HG03439 (cell line): ENCODE data around the gene TPX2.
A peak's percentile ranks its signal among the peaks of the same experiment; 100 is the strongest.
"Not testable (repeated sequence)": the region's sequence is repeated elsewhere in the genome, so short reads cannot be mapped to it uniquely, and the experiment has no call there.

Experiments
- ATAC-seq: cut with Tn5 transposase; IDR thresholded peaks from one replicate; pipeline ENCODE4 v1.9.1; 2021; ENCODE audit warnings: mild to moderate bottlenecking, moderate library complexity; ENCODE audit not compliant: unreplicated experiment

Gene TPX2

DNA sequence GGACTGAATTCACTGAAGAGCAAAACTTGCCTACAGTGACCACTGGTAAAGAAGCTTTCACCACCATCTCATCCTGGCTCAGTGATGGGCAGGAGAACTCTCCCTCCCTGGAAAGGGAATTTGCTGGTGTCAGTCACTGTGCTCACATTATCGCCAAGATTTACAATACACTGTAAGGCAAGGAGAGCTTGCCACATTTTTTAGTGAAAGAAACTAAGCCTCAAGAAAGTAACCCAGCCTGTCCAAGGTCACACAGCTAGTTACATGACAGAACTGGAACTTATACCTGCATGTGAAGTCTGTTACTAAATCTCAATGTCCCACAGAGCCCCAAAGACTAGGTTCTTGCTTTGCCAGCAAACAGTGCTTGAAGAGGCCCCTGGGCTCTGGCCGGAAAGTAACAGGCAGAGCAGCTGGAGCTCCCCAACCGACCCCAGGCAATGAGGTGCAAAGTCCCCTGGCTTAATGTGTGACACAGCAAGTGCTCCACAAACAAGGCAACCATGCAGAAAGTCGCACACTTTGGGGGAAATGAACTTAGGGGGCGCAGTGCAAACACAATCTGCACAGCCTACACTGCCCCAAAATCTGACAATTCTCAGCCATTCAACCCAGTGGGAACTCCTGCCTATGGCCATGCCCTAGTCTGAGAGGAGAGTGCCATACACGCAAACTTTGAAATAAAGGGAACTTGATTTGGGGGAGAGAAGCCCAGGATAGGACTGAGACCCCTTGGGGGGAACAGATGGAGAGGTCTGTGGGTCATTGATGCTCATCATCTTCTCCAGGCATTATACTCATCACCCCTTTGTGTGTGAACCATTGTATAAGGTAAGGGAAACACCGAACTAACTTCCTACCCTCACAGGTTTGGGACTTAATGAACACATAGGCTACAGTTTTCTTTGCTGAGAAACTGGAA, 18.3 kb upstream of the TPX2 start:
- no peak for ATAC-seq

DNA sequence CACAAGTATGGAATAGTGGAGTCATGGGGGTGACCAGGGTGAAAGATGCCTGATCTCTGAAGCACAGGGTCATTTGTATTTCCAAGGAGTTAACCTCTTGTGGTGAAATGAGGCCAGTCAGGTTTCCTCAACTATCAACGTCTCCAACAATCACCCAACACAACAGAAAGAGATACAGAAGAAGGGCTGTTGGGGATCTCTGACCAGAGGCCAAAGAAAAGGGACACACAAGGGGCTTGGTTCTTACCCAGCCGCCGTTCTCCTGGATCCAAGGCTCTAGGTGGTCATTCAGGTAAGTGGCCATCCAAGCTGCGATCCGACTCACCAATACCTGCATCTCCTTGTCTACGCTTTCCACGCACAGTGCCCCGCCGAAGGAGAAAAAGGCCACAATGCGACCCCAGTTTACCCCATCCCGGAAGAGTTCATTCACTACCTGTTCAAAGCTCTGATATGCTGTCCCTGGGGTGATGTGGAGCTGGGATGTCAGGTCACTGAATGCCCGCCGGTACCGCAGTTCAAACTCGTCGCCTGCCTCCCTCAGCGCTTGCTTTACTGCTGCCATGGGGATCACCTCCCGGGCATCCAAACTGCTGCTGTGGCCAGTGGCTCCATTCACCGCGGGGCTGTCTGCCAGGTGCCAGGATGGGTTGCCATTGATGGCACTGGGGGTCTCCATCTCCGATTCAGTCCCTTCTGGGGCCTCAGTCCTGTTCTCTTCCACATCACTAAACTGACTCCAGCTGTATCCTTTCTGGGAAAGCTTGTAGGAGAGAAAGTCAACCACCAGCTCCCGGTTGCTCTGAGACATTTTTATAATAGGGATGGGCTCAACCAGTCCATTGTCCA, 17.5 kb upstream of the TPX2 start:
- ATAC-seq = no peak

DNA sequence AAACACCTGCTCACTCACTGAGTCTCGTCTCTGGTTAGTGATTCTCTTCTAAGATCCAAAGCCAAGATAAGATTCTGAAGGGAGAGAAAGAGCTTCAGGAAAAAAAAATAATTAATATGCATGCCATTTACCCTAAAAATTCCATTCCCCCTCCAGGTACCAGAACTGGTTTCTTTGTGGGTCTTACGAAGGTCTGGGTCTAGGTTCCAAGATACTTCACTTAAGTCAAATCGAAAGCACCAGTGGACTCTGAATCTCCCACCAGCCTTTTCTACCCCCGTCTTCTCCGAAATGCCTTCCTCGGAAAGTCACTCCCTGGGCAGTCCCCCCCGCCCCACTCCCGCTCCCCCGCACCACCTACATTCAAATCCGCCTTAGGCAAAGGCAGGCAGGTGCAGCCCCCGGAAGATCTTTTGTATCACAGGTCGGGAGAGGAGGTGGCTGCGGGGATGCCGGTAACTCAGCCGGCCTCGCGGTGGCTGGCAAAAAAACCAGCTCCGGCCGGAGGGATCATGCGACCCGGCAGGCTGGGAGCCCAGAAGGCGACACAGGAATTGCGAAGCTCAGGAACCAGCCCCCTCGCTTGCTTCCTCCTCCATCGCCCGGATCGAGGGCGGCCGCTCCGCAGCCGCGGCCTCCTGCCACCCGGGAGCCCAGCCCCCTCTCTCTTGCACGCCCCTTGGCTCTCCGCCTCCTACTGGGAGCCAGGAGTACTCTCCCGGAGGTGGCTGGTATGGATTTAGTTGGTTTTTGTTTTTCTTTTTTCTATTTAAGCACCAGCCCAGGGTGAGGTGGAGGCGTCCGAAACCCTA, 16.6 kb upstream of the TPX2 start, which contains the start of gene BCL2L1:
Gene BCL2L1 (minus strand): TSS at position 612 of the 812 bp plus-strand sequence. CDS start 650 bp downstream, outside the sequence.
- ATAC-seq = peak; percentile 17

GRCh38 chr20:31723069-31723318, 16.1 kb upstream of the TPX2 start:
- ATAC-seq = no peak

GRCh38 chr20:31723319-31724078, 15.6 kb upstream of the TPX2 start:
- peak; percentile 88 for ATAC-seq

DNA sequence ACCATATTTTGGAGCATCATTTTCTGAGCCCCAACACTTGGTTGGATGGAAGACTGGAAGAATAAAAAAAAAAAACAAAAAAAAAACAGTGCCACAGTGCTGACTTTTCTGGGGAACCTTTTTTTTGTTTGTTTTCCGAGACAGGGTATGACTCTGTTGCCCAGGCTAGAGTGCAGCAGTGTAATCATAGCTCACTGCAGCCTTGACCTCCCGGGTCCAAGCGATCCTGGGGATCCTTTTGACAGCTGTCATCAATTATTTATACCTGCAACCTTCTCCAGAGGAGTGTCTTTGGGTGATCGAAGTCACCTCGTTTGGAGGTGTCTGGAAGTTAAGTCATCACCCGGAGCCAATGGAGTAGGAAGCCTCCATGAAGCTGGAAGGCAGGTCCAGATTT, 7.8 kb upstream of the TPX2 start:
- no peak for ATAC-seq

DNA sequence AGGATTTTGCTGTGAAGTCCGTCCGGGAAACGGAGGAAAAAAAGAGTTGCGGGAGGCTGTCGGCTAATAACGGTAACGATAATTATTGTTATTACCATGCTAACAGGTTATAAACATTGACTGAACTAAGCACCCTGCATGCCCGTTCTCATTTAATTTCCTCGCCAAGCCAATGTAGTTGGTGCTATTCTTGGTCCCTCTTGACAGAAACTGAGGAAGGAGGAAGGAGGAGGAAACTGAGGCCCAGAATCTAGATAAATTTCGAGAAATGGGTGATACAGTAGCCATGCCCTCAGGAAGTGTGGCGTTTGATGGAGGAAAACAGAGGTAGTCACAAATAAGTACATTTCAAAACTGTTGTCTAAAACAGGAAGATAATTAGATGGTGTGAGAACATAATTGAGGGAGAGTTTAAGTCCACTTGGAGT, 474 bp downstream of the TPX2 start:
- ATAC-seq = no peak

- no peak for ATAC-seq
These were observed 1.1 kb downstream of the TPX2 start for GRCh38 chr20:31740208-31740607.

DNA sequence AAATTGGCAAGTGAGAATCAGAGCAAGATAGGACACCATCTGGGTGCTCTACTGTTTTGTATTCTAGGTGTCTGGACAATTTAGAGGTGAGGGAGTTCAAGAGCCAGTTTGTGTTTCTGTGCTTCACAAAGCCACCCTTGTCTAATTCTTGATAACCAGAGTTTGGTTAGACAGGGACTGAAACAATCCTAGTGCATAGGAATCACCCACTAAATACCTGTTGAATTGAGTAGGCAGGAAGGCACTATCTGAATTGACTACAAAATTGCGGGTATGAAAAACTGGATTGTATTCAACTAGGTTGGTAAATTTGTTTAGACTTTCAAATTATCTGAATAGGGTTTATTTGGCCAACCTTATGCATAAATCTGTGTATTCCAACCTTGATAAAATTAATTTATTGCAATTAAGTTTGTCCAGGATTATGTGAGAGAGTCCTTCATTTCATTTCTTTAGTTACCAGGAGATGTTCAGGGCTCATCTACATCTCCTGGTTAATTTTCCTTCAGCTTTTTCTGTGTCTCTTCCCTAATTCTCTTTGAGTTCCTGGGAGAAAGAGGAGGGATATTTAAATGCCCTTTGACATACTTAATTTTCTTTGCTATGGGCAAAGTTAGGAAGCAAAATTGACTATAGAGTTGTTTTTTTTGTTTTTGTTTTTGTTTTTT, 1.7 kb downstream of the TPX2 start:
- no peak for ATAC-seq

DNA sequence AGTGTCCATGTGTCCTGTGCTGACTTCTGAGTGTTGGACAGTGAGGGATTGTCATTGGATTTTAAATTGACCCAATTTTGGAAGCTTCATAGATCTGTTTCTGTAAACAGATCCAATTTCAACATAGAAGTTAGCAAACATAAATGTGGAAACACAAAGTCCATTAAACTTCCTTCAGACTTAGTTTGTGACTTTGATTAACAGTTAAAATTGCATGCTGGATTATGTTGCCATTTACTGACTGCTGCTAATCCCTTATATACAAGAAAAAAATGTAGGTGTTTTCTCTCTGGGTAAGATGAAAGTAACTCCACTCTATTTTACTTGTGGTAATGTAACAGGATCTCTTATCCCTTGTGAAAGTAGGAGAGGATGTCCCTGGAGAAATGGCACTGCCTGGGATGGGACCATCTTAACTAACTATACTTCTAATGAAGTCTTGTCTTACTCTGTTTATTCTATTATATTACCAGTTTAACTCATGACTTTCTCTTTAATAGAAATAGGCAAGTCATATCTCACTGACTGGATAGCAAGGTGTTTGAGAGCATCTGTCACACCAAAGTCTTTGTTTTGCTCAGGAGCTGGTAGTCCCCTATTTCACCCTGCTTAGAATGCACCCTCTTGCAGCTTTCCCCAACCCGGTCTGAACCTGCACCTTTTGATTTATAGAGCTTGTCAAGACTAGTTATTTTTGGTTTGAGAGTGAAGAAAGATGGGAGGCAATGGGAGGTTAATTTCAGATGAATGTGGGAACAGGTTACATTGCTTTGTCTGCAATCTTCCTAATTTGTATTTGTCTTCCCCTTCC, 7.2 kb downstream of the TPX2 start:
- no peak for ATAC-seq

GRCh38 chr20:31747028-31747427, 7.9 kb downstream of the TPX2 start:
- ATAC-seq = not testable (repeated sequence)

GRCh38 chr20:31747640-31748039, 8.6 kb downstream of the TPX2 start:
- no peak for ATAC-seq

GRCh38 chr20:31749223-31749622, 10.1 kb downstream of the TPX2 start:
- ATAC-seq = no peak

- no peak for ATAC-seq
These were observed 12.0 kb downstream of the TPX2 start for GRCh38 chr20:31751126-31751525.

DNA sequence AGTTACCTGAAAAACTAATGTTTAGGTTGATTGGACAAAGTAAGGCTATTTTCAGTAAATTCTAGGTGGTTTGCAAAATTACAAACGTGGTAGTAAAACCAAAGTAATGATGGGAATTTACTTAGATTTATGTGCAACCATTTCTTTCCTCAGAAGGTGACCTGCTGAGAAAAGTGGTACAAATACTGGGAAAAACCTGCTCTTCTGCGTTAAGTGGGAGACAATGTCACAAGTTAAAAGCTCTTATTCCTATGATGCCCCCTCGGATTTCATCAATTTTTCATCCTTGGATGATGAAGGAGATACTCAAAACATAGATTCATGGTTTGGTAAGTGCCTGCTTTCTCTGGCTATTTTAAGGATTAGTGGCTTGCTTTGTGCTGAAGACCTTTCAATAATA, 18.2 kb downstream of the TPX2 start:
- ATAC-seq = no peak

DNA sequence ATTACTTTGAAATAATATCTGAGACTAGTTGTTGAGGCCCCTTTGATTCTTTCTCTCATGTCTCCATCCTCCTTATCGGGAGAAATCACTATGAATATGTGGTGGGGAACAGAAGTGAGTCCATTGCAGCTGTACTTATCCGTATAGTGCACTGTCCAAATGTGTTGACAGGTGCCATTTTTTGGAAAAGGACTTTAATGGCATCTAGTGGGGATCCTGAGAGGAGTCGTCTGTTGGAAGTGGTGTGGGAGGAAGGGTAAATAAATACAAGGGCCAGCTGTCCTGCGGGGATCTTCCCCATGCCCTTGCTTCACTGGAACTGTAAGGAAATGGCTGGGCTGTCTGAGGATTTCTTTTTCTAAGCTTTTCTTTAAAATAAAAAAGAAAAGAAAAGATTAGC, 19.4 kb downstream of the TPX2 start:
- ATAC-seq = no peak

GRCh38 chr20:31758991-31759390, 19.9 kb downstream of the TPX2 start:
- ATAC-seq = no peak

- ATAC-seq = no peak
These were observed 20.9 kb downstream of the TPX2 start for GRCh38 chr20:31759836-31760518.
